Loucy (cell line): ENCODE data around the gene CTU2.

Source experiments
- H2AFZ ChIP-seq: fragments of 200-600 bp; sonication (generic); 2 replicates; pipeline ENCODE4 v1.6.0; 2016; ENCODE audit warnings: antibody characterized with exemption, mild to moderate bottlenecking, low read length, moderate library complexity
- H3F3A ChIP-seq: fragments of 200-600 bp; 2 replicates; pipeline ENCODE4 v1.6.0; 2016; ENCODE audit warnings: antibody characterized with exemption, low read depth, mild to moderate bottlenecking
- H3K27me3 ChIP-seq: fragments of 200-600 bp; sonication (generic); 2 replicates; pipeline ENCODE4 v1.6.1; 2014; ENCODE audit warnings: low read length, mild to moderate bottlenecking; ENCODE audit not compliant: insufficient read depth, poor library complexity, severe bottlenecking
- H3K36me3 ChIP-seq: fragments of 200-600 bp; sonication (generic); 2 replicates; pipeline ENCODE4 v1.6.1; 2016; ENCODE audit warnings: low read length; ENCODE audit not compliant: insufficient read depth
- H3K4me1 ChIP-seq: fragments of 200-600 bp; sonication (generic); 2 replicates; pipeline ENCODE4 v1.5.1; 2014; ENCODE audit warnings: low read length, mild to moderate bottlenecking; ENCODE audit not compliant: insufficient read depth, poor library complexity, severe bottlenecking
- H3K4me2 ChIP-seq: fragments of 200-600 bp; sonication (generic); 2 replicates; pipeline ENCODE4 v1.6.0; 2014; ENCODE audit warnings: antibody characterized with exemption, low read length, low read depth, mild to moderate bottlenecking; ENCODE audit not compliant: poor library complexity, severe bottlenecking
- H3K4me3 ChIP-seq: fragments of 200-600 bp; sonication (generic); 2 replicates; pipeline ENCODE4 v1.5.1; 2014; ENCODE audit warnings: low read length, mild to moderate bottlenecking, mixed read lengths; ENCODE audit not compliant: poor library complexity, severe bottlenecking
- H3K79me2 ChIP-seq: fragments of 200-600 bp; sonication (generic); 2 replicates; pipeline ENCODE4 v1.6.1; 2014; ENCODE audit warnings: low read length; ENCODE audit not compliant: insufficient read depth
- H3K9ac ChIP-seq: fragments of 200-600 bp; sonication (generic); 2 replicates; pipeline ENCODE4 v1.6.0; 2014; ENCODE audit warnings: mild to moderate bottlenecking, low read depth, low read length, moderate library complexity; ENCODE audit not compliant: poor library complexity, severe bottlenecking
- H3K9me2 ChIP-seq: fragments of 200-600 bp; sonication (generic); replicated peaks from 2 replicates; pipeline ENCODE4 v1.6.1; 2016; ENCODE audit warnings: low read depth, low read length, mixed read lengths
- H3K9me3 ChIP-seq: fragments of 200-600 bp; sonication (generic); 2 replicates; pipeline ENCODE4 v1.6.1; 2014; ENCODE audit warnings: mild to moderate bottlenecking, antibody characterized with exemption, low read length, low read depth; ENCODE audit not compliant: insufficient read depth
- H4K20me1 ChIP-seq: fragments of 200-600 bp; sonication (generic); 2 replicates; pipeline ENCODE4 v1.6.0; 2014; ENCODE audit warnings: antibody characterized with exemption, low read length, mild to moderate bottlenecking; ENCODE audit not compliant: insufficient read depth, poor library complexity, severe bottlenecking
- EZH2phosphoT487 ChIP-seq: fragments of 200-600 bp; IDR thresholded peaks from 2 replicates; pipeline ENCODE4 v1.6.1; 2018; ENCODE audit warnings: antibody characterized with exemption, mild to moderate bottlenecking, moderate library complexity, borderline replicate concordance
- TF ChIP-seq, protein P1 (sequence below): fragments of 200-600 bp; sonication (generic); conservative IDR thresholded peaks from 2 replicates; pipeline ENCODE4 v1.5.1; 2014; ENCODE audit warnings: mild to moderate bottlenecking, antibody characterized with exemption, low read length

Gene CTU2

DNA sequence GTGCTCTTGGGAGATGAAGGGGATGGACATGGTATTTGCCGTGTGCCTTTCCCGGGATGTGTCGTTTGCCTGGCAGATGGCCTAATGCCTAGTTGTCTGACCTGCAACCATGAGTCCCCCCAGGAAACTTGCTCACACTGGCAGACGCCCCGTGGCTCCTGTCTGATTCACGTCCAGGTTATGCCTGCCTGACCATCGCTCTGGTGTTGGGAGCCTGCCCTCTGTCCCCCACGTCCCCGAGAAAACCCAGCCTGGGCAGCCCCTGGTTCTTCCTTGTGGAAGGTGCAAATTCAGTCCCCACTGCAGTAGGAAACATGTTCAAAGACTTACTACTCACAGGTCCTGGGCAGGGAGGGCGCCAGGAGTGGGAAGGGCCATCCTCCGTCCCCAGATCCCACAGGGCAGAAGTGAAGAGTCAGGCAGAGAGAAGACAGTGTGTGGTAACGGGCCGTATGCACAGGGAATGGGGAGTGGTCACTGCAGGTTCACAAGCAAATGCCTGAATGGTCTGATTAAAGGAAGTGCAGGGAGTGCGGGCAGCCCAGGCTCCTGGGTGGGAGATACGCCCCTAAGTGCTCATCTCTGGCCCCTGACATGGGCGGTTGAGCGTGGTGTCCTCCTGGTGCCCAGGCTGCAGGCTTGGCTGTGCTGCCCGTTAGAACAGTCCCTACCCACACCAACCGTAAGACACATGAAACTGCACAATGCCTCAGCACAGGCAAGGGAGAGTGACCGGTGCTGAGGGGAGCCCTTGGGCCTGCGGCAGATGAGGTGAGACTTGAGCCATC is 15.8 kb upstream of the CTU2 start:
- no peak overlapping the region for H3K4me2 ChIP-seq
- no peaks in the 10 kb centered on the region for H3K9me3 ChIP-seq
- H3K36me3 ChIP-seq: no peaks in the 10 kb centered on the region
- no peak overlapping the region for H3K9ac ChIP-seq
- no peaks in the 10 kb centered on the region for H3K9me2 ChIP-seq
- H3K79me2 ChIP-seq: no peaks in the 10 kb centered on the region
- no peak overlapping the region for H2AFZ ChIP-seq
- H3K4me3 ChIP-seq: no peak overlapping the region
- peaks cover 3% of the 10 kb centered on the region for H3K4me1 ChIP-seq
- H3K27me3 ChIP-seq: no peaks in the 10 kb centered on the region
- no peaks in the 10 kb centered on the region for H4K20me1 ChIP-seq
- TF ChIP-seq, protein P1, sequence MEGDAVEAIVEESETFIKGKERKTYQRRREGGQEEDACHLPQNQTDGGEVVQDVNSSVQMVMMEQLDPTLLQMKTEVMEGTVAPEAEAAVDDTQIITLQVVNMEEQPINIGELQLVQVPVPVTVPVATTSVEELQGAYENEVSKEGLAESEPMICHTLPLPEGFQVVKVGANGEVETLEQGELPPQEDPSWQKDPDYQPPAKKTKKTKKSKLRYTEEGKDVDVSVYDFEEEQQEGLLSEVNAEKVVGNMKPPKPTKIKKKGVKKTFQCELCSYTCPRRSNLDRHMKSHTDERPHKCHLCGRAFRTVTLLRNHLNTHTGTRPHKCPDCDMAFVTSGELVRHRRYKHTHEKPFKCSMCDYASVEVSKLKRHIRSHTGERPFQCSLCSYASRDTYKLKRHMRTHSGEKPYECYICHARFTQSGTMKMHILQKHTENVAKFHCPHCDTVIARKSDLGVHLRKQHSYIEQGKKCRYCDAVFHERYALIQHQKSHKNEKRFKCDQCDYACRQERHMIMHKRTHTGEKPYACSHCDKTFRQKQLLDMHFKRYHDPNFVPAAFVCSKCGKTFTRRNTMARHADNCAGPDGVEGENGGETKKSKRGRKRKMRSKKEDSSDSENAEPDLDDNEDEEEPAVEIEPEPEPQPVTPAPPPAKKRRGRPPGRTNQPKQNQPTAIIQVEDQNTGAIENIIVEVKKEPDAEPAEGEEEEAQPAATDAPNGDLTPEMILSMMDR: no peak
- no peak for TF ChIP-seq EZH2phosphoT487
- no peaks in the 10 kb centered on the region for H3F3A ChIP-seq

DNA sequence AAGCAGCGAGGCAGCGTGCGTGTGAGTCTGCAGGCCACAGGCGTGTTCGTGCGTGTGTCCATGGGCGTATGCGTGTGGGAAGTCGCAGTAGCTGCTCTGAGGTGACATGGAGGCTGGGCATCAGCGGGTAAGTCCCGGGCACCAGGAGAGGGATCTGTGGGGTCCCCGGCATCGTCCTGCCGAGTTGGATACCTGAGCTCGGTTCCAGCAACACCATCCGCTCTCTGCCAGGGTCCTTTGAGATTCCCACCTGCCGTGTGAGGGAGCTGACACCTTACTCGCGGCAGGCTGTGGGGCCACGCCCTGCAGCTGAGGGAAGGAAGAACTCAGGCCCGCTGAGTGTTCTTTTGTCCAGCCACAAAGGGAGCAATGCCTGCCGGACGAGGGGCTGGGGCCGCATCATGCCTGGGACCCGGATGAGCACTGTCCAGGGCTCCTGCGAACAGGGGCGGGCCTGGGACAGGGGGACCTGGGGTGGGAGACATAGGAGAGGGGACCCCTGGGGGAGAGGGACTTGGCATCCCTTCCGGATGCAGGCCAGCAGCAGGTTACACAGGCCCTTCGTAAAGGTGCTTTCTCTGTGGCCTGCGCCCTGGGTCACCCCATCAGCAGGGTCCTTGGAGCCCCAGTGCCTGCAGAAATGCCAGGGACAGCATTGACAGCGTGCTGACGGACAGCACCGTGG is 15.0 kb upstream of the CTU2 start:
- no peaks in the 10 kb centered on the region for H3K9me2 ChIP-seq
- H3K9me3 ChIP-seq: no peaks in the 10 kb centered on the region
- no peak overlapping the region for H2AFZ ChIP-seq
- no peaks in the 10 kb centered on the region for H3K27me3 ChIP-seq
- no peaks in the 10 kb centered on the region for H3K36me3 ChIP-seq
- H3F3A ChIP-seq: no peaks in the 10 kb centered on the region
- no peak overlapping the region for H3K4me2 ChIP-seq
- H3K4me3 ChIP-seq: no peak overlapping the region
- H3K79me2 ChIP-seq: no peaks in the 10 kb centered on the region
- TF ChIP-seq, protein P1: no peak
- TF ChIP-seq EZH2phosphoT487: no peak
- no peaks in the 10 kb centered on the region for H3K4me1 ChIP-seq
- no peaks in the 10 kb centered on the region for H4K20me1 ChIP-seq
- no peak overlapping the region for H3K9ac ChIP-seq

- Histone ChIP-seq H2AFZ (no peak overlapping the region), H4K20me1 (no peaks in the 10 kb centered on the region), H3K27me3 (no peaks in the 10 kb centered on the region), H3K9ac (no peak overlapping the region), H3F3A (no peaks in the 10 kb centered on the region), H3K4me3 (no peak overlapping the region), H3K79me2 (no peaks in the 10 kb centered on the region), H3K36me3 (no peaks in the 10 kb centered on the region), H3K4me2 (no peak overlapping the region), H3K9me2 (no peaks in the 10 kb centered on the region), H3K9me3 (no peaks in the 10 kb centered on the region), H3K4me1 (no peaks in the 10 kb centered on the region)
- TF ChIP-seq, protein P1: no peak
- no peak for TF ChIP-seq EZH2phosphoT487
Measured at GRCh38 chr16:88691924-88692560, 14.3 kb upstream of the CTU2 start.
